AG09309 (cell line): ENCODE results near the gene PSMC3.

Experiments
- DNase-seq: peaks from one replicate; pipeline ENCODE4 v3.0.0-alpha.2; 2010; ENCODE audit warnings: low read depth
- H3K4me3 ChIP-seq: 2 replicates; pipeline ENCODE4 v1.5.1; 2011; ENCODE audit warnings: mild to moderate bottlenecking, low read depth, low read length, moderate library complexity; ENCODE audit not compliant: control insufficient read depth
- CTCF ChIP-seq: IDR thresholded peaks from 2 replicates; pipeline ENCODE4 v1.5.1; 2011; ENCODE audit warnings: mild to moderate bottlenecking, low read depth, low read length, inconsistent platforms; ENCODE audit not compliant: insufficient read depth, control insufficient read depth; ENCODE audit errors: missing control alignments

PSMC3 gene

GRCh38 chr11:47387944-47388696 is 38.1 kb downstream of the PSMC3 start:
- no peak for TF ChIP-seq CTCF
- DNase-seq: no peak
- no peak overlapping the region for H3K4me3 ChIP-seq

DNA sequence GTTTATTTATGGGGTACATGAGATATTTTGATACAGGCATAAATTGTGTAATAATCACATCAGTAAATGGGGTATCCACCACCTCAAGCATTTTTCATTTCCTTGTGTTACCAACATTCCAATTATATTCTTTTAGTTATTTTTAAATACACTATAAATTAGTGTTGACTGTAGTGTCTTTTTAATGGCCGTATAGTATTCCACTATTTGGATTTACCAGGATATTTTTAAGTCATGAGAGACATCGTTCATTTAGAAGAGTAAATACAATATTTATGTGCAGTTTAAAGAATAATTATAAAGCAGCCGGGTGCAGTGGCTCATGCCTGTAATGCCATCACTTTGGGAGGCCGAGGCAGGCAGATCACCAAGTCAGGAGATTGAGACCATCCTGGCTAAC is 41.7 kb downstream of the PSMC3 start:
- no peak overlapping the region for H3K4me3 ChIP-seq
- no peak for DNase-seq
- TF ChIP-seq CTCF: no peak

DNA sequence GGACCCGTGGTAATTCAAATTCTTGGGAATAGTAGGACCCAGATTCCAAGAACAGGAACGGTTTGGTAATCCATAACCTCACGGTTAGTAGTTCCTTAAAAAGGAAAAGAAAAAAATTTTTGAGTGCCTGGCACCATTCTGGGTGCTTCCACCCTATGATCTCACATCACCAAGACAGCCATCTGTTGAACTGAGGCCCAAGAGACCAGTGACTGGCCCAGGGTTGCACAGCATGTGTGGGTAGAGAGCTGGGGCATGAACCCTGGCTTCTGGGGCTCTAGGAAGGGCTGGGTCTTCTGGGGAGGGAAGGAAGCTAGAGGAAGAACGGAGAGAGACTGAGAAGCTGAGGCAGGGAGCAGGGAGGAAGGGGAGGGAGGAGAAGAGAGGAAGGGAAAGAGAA is 43.2 kb downstream of the PSMC3 start:
- DNase-seq: no peak
- no peak overlapping the region for H3K4me3 ChIP-seq
- TF ChIP-seq CTCF: no peak

GRCh38 chr11:47380078-47380477 is 46.2 kb downstream of the PSMC3 start:
- no peak for TF ChIP-seq CTCF
- DNase-seq: no peak
- H3K4me3 ChIP-seq: no peak overlapping the region

DNA sequence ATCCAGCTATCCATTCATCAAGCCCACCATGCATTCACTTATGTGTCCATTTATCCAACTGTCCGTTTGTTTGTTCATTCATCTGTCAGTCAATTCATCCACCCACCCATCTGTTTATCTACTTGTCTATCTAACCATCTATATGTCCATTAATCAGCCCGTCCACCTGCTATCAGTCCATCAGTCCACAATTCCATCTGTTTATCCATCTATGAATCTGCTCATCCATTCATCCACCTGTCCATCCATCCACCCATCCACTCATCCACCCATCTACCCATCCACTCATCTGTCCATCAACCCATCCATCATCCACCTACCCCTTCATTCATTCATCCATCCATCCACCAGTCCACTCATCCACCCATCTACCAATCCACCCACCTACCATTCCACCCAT is 46.9 kb downstream of the PSMC3 start:
- DNase-seq: no peak
- TF ChIP-seq CTCF: no peak
- no peak overlapping the region for H3K4me3 ChIP-seq

DNA sequence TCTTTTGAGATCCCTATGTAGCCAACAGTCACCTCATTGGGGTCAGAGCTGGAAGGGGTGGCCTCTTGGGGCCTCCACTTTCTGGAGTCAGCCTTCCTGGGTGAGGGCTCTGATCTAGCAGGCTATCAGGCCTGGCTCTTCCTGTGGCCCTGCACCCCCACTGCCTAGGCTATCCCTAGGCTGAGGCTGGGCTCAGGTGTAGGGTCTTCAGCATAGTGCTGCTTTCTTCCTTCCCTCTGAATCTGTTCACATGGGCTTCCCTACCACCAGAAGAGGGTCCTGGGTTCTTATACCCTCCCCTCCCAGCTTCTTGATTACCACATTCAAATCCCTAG is 47.4 kb downstream of the PSMC3 start:
- no peak overlapping the region for H3K4me3 ChIP-seq
- TF ChIP-seq CTCF: no peak
- DNase-seq: no peak

DNA sequence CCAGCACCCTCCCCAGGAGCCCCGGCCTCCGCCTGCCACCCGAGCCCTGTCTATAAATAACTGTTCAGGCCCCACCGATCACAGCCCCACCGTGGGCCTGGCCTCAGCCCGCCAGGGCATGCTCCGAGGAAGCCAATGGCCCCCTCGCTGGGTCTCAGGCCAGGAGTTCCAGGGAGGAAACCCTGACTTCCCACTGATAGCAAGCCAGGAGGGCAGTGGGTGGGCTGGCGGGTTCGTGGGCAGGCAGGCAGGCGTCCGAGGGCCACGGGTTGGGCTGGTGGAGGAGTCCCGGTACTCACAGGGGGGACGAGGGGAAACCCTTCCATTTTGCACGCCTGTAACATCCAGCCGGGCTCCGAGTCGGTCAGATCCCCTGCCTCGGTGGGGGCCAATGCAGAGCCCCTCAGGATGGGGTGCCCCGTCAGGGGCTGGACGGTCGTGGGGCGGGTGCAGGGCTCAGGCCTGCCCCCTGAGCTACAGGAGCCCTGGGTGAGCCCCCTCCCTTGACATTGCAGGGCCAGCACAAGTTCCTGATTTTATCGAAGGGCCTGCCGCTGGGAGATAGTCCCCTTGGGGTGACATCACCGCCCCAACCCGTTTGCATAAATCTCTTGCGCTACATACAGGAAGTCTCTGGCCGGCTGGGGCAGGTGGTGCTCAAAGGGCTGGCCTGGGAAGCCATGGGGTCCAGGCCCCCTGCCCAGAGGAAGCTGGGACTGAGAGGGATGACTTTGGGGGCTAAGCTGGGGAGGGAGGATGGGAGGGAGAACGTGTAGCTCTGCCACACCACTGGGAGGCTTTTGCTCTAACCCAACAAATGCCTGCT is 48.0 kb downstream of the PSMC3 start, which contains the start of gene SPI1:
TSS of gene SPI1 (minus strand) at position 538 of the 826 bp plus-strand sequence. CDS start at position 344, 194 bp downstream.
- H3K4me3 ChIP-seq: no peak within 1 kb of the TSS
- TF ChIP-seq CTCF: no peak
- DNase-seq: no peak
